GM19463 (cell line): Measurements from ENCODE around the gene ZNF98.

Experiments used
- ATAC-seq: cut with Tn5 transposase; IDR thresholded peaks from one replicate; pipeline ENCODE4 v1.9.1; 2021; ENCODE audit warnings: mild to moderate bottlenecking, moderate library complexity; ENCODE audit not compliant: unreplicated experiment

Gene ZNF98

DNA sequence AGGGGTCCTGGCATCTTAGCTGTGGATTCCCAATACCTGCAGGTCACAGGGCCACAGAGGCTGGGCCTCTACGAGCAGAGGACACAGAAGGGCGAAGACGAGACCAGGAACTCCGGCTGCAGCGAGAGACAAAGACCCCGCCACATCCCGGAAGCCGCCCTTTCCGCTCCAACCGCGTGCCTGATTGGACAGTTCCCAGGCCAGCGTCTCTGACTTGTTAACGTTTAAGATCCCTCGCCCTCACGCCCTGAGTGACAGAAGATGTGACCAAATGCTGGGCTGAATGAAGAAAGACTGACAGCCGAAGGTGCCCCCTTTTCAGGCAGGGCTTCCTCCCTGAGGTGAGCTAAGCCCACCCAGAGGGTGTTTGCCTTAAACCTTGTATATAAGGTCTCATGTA lies at the start of gene ZNF98:
Gene ZNF98 (minus strand): TSS at position 136 of the 400 bp plus-strand sequence. CDS start 122 bp downstream, at position 14.
- ATAC-seq: no peak

DNA sequence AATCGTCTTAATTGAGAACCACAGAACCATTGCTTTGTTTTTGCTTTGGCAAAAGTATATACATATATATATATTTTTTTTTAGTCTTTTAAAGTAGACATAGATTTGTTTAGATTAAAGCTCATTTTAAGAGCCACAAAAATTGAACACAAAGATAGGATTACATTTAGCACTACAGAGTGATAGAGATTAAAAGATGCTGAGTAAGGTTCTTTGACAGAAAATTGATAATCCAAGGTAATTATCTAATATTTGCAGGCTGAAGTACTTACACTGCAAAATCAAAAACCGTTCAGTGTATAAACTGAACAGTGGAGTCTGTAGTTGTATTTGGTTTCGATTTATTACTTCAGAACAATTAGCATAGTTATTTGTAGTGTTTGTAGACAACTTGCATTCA lies 24.5 kb upstream of the ZNF98 start:
- ATAC-seq: no peak

DNA sequence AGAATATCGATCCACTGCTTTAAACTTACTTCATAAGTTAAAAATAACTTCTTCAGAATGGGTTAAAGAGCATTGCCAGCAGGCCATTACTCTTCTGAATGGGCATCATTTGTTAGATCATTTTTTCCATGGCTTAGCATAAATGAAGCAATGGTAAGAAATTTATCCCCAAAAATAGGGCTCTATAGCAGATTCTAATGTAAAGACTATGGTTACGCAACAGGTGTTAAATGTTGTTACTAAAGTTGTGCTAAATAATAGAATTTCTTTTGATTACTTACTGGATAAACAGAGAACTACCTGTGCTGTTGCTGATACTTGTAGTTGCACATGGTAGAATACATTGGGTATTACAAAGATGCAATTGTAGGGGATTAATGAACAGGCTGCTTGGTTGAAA lies 15.9 kb upstream of the ZNF98 start:
- no peak for ATAC-seq

DNA sequence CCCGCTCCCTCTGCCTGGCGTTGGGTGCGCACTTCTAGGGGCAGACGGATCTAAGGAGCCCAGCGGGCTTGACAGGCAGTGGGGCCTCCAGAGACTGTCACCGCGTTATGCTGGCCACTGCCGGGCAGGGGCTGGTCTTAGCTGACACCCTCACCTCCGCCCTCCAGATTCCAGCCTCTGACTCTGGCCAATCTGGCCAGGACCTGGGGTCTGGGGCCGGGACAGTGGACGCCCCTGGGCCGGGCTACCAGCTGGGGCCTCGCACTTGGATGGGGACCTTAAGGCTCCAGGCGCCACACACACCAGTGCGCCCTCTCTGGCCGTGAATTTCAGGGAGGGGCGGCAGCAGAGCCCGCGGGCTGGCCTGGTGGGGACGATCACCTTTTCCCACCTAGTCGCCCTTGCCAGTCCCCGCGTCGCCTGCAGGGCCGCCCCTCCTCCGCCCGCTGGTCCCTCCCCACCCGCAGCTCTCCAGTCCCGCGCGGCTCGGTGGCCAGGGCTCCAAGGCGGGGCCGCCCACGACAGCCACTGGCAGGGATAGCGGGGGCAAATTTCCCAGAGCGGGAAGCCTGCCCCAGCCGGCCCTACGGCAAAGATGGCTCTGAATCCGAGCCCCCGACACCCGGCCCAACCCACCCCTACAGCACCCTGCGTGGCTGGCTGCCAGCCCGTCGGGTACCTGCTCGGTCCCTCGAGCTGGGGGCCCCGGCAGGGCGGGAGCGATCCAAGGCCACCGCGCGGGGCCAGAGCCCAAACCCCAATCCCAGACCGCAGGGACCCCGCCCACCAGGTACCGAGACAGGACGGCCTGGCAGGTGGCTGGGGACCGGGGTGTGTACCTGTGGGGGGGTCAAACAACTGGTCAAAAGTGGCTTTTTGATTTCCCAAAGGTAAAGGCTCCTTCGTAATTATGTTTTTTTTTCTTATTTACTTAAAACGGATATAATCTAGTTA lies 6.1 kb upstream of the ZNF98 start:
- no peak for ATAC-seq

DNA sequence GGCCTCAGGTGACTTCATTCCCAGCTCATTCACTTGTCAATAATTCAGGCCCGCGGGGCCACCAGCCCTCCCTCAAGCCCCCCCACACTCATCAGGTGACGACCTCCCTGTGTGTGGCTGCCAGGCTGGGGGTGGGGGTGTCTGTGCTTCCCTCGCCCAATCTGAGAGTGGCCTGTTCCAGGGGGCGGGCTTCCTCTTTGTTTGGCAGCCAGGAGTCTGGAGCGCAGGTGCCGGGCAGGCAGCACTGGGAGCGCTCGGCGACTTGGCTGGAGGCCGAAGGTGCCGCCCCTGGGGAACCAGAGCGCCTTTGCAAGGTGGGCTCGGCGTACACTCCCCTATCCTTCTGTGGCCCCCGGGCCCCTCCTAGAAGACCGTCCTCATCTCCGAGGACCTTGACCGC lies 5.4 kb upstream of the ZNF98 start:
- no peak for ATAC-seq

DNA sequence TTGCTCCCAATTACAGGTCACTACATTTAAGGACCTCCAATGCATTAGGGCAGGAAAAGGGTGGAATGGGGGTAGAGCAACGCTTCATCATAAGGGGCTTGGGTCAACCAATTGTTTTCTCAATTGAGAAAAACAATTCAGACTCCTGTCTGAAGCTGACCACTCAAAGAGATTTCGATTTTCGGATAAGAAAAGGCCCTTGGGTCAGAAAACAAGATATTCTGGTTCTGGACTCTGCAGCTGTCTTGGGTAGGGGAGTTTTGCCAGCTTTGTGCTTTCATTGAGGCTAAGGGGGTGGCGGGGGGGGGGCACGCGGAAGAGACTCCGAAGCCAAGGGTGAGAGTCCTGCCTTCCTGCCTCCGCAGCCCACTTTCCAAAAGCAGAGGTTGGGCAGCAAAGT lies 4.8 kb upstream of the ZNF98 start:
- no peak for ATAC-seq

DNA sequence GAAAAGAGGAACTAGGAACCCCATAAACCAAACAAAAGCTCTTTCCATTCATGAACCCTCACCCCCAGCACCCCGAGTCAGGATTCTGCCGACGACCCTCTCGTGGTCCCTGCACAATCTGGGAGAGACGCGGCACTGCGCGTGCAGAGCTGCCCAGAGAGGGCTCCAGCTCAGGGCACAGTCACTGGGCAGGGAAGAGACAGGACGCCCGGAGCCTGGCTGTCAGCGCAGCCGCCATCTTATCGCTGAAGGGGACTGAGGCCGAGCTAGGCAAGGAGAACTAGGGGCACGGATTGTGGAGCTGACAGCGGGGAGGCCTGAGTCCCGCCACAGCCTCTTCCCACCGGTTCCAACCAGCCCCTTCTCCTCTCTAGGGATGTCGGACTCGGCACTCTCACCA lies 349 bp downstream of the ZNF98 start:
- no peak for ATAC-seq

DNA sequence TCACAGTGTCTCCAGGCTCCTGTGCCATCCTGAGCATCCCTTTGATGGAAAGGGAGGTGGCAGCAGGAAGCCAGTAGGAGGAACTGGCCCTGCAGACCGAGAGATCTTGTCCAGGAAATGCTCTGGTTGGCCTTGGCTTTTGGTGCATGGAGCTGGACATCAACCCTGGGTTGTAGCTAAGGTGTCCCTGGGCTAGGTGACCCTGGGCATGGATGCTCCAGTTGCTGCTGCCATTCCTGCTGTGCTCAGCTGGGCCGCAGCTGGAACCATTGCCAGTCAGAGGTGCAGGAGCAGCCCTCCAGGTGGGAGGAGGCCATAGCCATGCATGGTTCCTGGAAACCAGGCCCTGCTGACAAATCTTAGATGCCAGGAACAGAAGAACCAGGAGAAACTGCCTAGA lies 67.5 kb downstream of the ZNF98 start:
- no peak for ATAC-seq
